NCI-H69 (cell line): ENCODE results near the gene LRP8.

Experiments used
- DNase-seq: peaks from one replicate; lab custom pipeline; 2025; lab: John Stamatoyannopoulos, UW

Gene LRP8

DNA sequence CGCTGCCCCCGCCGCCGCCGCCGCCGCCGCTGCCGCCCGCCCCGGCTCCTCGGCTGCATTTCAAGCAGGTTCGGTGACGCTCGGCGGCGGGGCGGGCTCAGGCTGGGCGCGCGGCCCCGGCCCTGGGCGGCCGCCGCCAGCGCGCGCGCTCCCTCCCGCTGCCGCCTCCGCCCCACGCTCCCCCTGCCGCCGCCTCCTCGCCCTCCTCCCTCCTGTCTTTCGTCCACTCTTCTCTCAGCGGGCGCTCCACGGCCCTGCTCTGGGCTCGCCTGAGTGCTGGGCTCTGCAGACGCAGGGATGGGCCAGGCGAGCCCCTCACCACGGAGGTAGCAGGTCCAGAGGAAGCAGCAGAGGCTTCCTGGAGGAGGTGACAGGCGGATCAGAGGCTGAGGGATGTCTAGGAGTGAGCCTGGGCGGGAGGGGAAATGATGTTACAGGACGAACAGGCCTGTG, at the start of gene LRP8:
Gene LRP8 (minus strand): TSS at position 62 of the 453 bp plus-strand sequence. CDS start 158 bp downstream, outside the sequence.
- DNase-seq, result peak; percentile 83

DNA sequence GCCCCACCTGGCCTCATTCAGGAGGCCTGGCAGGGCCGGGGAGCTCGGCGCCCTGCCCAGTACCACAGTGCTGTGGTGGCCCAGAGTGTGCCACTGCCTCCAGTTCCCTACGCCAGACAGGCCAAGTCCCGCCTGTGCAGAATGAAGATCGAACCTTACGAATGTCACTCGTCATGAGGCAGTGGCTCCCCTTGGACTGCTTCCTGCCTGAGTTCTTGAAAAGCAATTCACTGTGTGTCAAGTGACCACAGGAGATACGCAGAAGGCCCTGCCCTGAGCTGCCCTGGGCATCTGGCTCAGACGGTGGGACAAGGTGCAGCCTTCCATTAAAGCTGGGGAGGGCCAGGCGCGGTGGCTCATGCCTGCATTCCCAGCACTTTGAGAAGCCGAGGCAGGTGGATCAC, 49.6 kb upstream of the LRP8 start:
- DNase-seq, result no peak

DNA sequence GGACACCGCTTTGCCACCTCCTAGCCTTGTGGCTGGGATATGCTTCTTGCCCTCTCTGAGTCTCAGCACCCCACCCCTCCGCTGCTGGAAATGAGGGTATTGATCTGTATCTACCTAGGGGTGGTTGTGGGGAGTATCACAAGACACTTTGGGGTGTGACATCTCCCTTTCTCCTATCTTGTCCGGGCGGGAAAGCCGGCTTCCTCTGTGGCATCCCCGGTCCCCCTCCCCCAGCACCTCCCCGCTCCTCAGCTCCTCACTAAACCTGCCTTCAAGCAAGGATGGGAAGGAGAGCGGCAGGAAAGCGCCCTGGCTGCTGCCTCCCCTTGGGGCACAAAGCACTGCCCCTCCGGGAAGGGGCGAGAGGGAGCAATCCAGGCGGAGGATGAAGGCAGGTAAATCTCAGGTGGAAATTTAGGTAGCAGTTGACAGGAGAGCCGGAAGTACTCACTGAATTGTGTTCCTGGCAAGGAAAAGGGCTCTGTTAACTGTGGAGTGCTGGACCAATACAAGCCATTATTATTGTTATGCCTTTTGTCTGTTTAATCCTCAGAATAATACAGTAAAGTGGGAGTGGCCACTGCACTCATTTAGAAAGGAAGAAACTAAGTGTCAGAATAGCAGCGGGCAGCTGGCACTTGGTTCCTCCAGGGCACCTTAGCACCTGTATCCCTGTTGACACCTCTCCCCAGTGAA, 49.0 kb upstream of the LRP8 start:
- DNase-seq, result peak; percentile 62

DNA sequence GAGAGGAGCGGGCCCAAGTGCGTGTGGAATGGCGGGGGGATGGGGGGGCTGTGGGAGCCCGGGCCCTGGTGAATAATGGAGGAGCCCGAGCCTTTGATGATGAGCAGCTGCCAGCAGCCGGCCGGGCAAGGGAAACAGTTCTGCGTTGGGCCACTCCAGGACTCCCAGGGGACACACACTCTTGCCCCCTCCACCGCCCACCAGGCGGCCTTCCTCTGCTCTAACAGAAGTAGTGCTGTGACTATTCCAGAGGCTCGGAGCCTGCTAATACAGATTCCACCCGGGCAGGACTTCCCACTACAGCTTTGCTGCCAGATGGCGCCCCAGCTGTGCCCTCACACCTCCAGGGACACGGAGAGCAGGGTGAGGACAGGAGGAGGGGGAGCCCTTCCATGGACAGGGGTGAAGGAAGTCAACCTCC, 48.2 kb upstream of the LRP8 start:
- peak; percentile 65 for DNase-seq

DNA sequence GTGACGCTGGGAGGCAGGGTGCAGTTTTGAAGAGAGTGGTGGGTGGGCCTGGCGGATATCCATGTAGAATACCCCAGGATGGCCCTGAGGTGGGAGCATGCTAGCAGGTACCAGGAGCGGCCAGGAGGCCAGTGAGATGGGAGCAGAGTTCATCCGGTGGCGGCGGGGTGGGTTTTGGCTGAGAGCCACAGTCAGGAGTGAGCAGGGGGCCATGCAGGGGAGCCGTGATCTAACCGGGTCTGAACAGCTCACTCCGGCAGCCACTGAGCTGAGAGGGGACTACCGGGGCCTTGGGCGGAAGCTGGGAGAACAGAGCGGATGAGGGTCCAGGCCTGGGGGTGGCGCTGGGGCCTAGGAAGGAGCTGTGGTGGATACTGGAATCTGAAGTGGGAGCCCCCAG, 47.6 kb upstream of the LRP8 start:
- DNase-seq, result no peak

DNA sequence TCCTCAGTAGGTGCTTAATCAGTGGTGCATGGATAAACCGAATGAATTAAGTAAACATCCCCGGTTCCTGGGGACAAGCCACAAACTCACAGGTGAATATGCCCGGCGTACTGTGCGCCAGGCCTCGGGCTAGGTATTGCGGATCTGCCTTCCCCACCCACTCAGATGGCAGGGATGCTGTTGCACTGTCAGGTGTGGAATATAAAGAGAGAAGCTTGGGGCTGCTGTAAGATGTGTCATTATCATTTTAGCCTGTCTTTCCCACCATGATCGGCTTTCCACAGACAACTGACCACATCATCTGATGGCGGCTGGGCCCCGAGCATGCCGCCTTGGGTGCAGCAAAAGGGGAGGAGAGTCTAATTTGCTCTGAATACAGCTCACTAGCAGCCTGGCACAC, 45.4 kb upstream of the LRP8 start:
- no peak for DNase-seq

DNA sequence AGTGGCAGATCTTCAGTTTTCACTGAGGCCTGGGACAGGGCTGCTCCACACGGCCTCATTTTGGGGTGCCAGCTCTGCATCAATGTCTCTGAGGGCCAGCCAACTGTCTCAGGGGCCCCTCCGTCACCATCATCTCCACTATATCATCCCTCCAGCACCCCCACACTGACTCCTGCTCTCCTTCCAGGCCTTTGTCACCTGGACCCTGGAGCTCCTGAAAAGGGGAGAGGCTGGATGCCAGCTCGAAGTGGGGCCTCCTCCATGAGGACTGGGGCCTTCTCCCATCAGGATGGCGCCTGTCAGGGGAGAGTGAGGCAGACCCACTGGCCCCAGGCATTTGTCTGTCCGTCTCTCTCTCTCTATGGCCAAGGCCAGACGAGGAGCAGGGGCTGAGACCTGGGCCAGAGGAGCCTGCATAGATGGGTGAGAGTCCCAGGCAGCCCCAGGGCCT, 44.7 kb upstream of the LRP8 start:
- no peak for DNase-seq

DNA sequence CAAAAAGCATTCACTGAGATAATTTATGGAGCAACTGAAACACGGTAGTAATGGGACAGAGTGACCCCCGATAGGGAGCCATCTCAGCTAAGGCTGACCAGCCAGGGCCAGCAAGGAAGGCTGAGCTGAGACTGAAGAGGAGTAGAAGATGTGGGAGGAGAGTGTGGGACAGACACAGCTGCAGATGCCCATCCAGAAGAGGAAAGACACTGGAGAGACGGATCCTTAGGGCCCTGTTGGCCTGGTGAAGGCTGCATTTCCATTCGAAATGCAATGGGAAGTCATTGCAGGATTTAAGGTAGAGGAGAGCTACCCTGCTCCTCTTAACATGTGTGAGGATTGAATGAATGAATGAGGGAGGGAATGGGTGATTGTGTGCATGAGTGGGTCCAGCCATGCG, 44.0 kb upstream of the LRP8 start:
- no peak for DNase-seq

DNA sequence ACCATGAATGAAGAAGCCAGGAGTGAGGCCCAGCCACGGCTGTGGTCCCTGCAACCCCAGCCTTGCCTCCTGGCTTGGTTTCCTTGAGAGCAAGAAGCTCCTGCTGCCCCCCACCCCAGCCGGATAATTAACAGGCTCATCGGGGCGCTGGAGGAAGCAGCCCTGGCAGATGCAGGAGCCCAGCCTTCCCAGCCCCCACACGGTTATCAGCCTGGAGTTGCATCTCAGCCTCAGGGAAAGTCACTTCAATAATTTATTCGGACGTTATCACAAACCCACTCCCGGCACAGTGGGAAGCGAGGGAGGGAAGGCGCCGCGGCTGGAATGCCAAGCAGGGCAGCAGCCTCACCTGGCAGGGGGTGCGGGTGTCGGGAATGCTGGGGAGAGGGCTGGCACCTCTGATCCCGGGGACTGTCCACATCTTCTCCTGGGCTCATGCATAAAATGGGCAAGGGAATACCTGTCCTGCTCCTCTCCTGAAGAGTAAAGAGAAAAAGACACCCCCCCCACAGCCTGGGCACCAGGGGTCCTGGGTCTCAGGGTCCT, 43.3 kb upstream of the LRP8 start:
- peak; percentile 7 for DNase-seq

DNA sequence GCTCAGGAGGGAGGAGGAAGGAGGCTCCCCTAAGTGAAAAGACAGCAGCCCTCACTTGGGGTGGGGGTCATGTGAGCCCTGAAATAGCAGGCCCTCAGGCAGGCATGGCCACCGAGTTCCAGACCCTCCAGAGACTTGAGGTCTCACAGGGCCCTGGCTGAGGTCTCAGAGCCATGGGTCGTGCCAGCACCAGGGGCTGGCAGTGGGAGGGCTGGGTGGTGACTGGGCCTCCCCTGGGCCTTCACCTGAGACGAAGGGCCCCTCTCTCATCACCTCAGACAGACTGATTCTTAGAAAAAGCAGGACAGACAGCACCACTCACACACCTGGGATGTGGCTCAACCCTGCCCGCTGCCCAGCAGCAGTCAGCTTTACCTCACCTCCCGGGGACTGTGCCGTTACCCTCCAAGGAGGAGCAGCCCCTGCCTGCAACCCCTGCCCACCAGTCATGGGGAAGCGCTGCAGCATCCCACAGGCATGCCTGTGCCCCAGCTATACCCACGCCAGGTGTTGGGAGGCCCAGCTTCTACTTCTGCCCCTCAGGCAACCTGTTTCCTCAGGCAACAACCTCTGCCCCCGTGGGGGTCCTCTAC, 42.6 kb upstream of the LRP8 start:
- no peak for DNase-seq

DNA sequence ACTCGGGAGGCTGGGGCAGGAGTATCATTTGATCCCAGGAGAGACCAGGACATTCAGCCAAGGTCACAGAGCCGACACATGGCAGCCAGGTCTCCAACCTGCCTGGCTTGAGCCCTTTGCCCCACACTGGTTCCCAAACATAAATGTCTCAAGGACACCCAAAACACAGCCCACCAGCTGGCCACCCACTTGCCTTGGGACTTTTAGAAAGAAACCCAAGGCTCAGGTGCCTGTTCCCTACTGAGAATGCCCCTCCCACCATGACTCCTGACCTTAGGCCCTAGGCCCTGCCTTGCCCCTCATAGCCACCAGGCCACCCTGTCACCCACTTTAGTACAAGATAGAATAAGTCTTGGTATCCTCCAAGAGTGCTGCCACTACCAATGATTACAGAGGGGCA, 41.9 kb upstream of the LRP8 start:
- DNase-seq, result no peak

DNA sequence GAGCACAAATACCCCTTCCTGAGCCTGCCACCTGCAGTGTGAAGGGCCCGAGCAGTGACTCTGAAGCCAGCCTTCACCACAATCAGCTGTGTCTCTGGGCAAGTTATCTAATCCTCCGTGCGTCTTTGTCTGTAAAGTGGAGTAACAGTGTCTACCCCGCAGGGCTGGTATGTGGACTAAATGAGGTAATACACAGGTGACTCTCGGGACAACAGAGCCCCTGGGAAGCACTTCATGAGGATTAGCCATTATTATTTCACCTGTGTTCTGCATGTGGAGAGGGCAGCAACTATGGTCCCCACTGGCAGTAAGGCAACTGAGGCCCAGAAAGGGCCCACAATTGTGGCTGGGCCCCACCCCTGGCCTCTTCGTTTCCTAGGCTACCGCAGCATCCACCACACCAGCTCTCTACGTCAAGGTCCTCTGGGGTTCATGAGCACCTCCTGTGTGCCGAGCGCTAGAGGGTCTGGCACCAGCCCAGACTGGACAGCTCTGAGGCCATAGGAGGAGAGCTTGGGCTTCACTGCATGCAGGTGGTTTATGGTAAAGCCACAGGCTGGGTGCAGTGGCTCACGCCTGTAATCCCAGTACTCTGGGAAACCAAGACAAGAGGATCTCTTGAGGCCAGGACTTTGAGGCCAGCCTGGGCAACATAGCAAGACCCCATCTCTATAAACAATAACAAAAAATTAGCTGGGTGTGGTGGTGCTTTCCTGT, 41.3 kb upstream of the LRP8 start:
- DNase-seq, result peak; percentile 36

DNA sequence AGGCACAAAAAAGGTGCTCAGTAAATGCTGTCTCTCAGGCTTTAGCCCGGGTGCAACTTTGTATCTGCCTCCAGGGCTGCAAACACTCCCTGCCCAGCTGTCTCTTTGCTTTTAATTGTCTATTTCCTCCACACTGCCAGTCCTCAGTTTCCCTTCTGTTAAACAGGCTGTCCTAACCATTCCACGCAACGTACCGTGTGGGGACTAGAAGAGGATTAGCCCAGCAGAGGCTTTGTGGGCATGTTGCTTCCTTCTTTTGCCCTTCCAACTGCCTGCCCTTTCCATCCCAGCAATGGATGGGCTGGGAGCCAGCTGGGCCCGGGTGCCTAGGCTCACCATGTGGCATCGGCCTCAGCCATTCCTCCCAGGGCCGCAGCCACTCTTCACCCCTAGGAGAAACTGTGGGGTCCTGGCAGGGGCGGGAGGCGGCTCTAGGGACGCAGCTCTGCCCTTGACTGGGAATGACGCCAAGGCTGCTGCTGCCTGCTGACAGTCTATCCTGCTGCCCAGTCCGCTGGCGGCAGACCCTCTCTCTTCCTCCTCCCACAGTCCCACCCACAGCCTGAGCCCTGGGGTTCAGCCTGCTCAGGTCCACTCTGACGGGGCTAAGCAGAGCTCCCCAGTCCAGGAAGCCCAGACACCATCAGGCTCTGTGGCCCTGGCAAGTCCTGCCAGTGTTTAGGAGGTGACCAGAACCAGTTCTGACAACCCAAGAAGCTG, 40.6 kb upstream of the LRP8 start:
- peak; percentile 71 for DNase-seq

DNA sequence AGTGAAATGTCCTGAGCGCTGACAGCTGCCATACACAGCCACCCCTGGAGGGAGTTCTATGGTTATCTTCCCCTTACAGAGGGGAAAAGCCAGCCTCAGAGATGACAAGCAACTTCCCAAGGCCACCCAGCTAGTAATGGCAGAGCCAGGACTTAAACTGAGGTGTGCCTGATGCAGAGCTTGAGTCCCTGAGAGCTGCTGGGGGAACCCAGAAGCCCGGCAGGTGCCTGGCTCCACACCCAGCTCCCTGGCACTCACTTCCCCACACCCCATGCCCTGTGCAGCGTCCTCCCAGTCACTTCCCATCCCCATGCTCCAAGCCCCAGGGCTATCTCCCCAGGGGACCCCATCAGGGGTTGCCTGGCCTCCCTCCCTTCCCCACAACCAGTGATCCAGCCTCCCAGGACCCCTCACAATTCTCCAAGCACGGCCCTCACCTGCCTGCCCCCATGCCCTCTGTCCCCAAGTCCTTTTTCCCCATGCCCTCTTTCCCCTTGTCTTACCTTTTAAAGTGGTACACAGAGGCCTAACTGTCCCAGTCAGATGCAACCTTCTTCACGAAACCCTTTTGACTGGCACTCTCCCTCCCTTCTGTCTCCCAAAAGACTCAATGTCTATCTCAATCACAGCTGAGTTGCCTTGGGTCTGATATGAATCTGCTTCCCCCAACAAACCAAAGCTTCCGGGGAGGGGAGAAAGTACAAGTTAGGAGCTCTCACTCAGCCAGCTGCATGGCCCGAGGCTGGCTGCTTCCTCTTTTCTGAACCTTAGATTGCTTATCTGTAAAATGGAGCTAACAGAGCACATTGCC, 39.8 kb upstream of the LRP8 start:
- DNase-seq, result peak; percentile 3

DNA sequence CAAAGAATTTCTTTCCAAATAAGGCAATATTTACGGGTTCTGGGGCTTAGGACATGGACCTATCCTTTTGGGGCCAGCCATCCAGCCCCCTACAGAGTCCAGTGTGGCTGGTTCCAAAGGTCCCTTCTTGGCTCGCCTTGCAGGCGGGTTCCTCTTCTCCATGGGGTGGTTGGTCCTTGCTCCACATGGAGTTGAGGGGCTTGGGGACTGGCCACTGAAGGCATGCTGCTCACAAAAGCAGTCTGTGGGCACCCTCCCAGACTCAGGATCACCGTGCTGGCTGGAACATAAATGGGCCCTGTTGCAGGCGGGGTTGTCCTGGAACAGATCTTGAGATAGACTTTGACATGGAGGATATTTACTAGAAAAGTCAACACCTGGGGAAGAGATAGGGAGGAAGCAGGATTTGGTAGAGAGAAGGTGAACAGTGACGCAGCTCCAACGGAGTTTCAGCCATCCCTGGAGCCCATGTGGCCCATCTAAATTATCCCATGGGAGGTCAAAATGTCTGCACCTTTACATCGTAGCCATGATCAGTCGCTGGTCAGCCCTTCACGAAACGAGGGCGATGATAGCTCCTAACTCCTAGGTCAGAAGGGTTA, 39.1 kb upstream of the LRP8 start:
- no peak for DNase-seq

DNA sequence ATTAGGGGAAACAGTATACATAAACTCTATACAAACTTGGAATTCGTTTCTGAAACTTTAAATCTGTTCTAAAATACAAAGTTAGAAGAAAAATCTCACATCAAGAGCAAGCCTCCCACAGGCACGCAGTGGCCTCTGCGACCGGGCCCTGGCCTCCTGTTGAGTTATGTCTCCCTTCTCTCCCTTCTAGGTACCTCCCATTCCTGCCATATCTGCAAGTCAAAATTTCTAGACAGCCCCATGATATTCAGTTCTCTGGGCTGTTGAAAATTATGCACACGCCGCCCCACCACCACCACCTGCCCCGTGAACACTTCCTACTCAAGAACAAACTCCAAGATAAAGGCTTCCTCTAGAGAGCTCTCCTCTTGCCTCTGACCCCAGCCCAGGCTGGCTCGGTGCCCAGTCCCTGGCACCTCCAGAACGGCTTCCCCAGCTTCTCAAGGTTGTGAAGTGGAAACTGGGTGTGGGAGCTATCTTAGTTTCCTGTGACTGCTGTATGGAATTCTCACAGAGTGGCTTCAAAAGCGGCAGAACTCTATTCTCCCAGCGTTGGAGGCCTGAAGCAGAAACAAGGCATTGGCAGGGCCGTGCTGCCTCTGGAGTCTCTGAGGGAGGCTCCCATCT, 37.7 kb upstream of the LRP8 start:
- DNase-seq, result no peak

DNA sequence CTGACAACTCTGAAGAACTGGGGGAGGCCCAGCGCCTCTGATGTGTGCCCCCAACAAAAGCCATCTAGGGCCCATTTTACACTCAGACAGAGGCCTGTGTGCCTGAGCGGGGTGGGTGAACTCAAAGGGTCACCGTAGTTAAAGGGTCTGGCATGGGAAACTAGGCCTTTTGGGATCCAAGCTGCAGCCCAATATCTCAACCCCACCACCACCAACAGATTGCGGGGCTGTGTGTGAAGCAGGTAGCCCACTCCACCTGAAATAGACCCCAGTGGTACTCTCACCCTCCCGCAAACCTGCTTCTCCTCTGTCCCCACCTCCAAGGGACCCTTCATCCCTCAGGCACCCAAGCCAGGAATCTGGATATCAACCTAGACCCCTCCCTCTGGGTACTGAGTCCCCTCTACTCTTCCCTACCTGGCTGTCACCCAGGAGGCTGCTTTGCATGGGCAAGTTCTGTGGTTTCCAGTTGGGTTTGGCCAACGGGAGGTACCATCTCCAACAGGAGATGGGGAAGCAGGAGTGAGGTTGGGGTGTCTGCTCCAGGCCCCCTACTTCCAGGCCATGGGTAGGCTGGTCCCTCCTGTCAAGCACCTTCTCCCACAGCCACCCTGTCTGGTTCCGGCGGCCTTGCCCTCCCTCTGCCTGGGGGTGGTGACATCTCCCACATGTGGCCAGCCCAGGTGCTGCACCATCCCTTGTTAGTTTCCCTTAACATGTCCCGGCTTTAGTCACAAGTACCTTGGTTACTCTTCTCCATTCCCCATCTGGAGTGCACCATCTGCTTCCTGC, 35.2 kb upstream of the LRP8 start:
- peak; percentile 32 for DNase-seq

DNA sequence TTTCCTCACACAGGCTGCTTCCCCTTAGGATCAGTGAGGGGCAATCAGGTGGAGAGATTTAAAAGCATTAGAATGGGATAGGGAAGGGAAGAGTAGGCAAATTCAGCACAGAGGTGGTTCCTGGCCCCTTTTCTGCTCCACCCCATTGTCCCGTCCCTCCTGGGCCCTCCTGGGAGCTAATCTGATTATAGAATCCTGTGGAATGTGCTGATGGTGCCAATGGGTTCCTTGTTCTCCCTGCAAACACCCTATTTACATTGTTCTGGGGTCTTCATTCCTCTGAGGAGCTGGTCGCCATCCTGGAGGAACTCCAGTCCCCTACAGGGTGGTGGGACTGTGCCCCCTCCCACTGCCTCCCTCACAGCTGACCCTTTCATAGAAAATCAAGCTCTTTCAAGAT, 34.4 kb upstream of the LRP8 start:
- no peak for DNase-seq

DNA sequence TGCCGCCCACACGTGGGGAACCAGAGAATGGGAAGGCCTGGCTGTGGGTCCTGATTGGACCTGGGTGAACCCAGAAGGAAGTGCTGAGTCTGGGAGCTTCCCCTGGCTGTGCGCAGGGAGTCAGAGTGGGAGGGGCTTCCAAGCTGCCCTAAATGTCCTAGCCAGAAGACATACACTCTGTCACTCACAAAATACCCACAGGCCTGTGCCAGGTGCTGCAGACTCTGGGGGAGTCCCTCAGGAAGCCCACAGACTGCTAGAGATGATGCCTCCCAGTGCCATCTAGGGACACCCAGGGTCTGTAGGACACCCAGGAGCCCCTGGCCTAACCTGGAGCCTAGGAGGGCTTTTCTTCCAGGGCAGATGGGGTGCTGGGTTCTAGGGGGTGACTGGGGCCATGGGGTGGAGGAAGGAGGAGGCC, 33.7 kb upstream of the LRP8 start:
- DNase-seq, result no peak

DNA sequence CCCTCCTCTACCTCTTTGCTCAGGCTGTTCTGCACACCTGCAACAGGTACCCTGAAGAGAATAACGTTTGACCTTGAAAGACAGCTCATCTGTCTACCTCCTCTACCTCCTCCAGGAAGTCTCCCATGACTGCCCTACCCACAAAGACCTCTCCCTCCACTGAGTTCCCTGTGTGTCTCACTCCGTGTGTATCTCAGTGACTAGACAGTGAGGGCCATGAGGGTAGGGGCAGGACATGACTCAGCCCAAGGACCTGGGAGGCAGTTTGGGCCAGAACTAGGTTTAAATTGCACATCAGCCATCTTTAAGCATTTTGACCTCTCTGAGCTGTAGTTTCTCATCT, 32.0 kb upstream of the LRP8 start:
- DNase-seq, result no peak
